Measurements from ENCODE around the gene CDHR5.

Gene CDHR5

DNA sequence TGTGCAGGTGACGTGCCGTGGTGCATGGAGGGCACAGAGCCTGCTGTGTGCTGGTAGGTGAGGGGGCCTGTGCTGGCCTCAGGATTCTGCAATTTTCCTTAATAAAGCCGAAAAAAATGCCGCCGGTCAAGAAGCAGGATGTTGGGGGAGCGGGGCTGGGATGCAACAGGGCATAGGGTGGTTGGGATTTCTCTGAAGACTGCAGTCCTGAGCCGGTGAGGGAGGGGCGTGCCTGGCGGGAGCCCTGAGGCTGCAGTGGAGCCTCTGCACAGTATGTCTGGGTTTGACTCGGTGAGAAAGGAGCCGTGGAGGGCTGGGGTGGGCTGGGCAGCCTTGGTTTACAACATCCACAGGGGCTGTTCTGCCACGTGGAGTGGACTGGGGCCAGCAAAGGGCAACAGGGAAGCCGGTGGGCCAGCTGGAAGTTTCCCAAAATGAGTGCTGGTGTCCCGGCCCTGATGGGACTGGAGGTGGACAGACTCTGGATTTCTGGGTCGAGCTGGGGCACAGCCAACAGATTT, 1.3 kb downstream of the CDHR5 start:
- no peak for DNase-seq (ENCODE audit: low read depth, low spot score)

DNA sequence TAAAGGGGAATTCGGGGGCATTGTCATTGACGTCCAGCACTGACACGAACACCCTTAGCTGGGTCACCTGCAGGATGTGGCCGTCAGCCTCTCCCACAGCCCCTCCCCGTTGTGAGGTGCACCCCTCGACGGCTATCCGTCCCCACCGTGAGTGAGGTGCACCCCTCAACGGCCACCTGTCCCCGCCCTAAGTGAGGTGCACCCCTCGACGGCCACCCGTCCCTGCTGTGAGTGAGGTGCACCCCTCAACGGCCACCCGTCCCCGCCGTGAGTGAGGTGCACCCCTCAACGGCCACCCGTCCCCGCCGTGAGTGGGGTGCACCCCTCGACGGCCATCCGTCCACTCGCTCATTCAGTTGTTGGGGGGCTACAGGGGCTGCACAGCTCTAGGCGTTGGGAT, 2.9 kb downstream of the CDHR5 start:
- no peak for DNase-seq (ENCODE audit: low read depth, low spot score)

DNA sequence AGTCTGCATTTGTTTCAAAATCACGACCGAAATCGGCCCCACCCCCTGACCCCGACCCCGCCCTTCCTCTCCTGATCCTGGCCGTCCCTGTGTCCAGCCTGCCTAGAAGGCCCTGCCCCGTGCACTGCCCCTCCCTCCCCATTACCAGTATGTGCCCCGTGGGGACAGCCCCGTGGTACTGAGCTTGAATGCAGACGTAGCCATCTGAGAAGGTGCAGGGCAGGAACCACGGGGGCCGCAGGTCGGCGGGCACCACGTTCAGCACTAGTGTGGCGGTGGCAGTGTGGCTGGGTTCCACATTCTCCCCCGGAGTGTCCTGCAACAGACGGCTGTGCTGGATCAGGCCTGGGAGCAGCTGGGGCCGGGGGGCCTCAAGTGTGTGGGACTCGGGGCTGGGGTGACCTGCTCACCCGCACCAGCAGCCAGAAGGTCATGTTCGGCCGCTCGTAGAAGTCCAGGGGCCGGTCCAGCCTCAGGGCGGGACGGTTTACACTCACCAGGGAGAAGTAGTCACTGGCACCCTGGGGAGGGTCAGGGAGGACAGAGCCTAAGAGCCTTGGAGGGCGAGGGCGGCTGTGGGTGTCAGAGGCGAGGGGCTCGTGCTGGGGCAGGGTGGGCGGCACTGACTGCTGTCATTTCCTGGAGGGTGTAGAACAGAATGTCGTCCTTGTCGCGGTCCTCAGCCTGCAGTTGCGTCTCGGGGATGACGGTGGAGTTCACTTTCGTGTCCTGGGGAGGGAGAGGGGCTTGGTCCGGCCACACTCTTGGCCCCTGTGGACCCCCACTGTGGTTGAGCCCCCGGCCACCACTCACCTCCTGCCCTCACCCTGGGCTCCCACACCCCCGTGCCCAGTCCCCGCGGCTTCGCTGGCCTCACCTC, 3.6 kb downstream of the CDHR5 start:
- DNase-seq (ENCODE audit: low read depth, low spot score) = no peak

DNA sequence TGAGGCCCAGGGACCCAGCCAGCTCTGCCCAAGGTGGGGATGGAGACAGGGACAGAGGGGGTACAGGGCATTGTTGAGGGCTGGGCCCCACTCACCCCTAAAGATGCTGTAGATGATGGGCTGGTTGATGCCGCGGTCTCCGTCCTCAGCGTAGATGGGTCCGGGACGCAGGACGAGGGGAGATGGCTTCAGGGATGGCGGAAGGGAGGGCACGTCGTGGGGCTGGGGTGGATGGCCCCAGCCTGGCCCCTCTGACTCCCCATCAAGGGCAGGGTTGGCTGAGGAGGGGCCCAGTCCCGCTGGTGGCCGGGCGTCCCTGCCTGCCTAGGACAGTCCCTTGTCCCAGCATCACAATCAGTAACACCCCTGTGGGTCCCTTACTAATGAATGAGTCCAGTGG, 4.6 kb downstream of the CDHR5 start:
- no peak for DNase-seq (ENCODE audit: low read depth, low spot score)

DNA sequence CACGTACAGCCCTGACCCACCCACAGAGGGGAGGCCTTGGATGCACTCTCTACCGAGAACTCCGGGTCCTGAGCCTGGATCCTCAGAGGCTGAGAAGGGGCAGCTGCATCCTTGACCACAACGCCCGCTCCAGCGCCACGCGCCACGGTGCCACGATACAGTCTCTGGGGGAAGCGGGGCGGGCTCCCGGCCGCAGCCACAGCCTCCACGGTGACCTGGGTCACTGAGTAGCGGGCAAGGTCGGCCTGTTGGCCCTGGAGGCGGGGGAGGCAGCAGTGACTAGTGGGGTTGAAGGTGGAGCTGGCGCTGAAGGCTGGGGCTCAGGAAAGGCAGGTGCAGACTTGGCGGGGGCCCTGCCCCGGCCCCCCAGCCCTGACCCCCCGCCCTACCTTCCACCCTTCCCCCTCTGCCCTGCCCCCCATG, 5.1 kb downstream of the CDHR5 start:
- DNase-seq (ENCODE audit: low read depth, low spot score) = no peak

DNA sequence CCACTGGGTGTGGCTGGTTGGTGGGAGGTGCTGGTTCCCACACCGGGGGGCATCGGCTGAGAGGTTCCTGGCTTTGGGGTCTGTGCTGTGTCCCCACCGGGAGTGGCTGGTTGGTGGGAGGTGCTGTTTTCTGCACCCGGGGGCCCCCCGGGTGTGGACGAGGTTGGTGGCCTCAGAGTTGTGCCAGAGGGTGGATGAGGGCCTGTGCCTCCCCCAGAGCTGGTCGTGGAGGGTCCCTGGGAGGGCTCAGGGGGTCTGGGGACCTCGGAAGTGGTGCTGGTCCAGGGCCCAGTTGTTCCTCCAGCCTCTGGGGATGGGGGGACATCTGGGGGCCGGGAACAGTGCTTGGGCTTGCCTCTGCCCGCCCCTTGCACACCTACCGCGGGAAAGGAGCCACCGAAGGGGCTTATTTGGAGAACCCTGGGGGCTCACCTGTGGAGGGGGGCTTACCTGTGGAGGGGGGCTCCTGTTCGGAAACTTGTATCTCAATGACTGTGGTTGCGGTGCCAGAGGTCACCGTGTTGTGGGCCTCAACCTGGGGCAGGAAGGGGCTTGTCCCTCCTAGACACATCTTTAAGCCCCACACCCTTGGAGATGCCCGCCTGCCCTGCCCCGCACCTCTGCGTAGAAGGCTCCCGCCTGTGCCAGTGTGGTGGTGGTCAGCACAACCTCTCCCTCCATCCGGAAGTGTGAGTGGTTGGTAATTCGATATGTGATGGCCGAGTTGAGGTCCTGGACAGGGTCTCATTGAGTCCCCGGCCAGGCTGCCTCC, 5.7 kb downstream of the CDHR5 start:
- DNase-seq (ENCODE audit: low read depth, low spot score) = no peak

DNA sequence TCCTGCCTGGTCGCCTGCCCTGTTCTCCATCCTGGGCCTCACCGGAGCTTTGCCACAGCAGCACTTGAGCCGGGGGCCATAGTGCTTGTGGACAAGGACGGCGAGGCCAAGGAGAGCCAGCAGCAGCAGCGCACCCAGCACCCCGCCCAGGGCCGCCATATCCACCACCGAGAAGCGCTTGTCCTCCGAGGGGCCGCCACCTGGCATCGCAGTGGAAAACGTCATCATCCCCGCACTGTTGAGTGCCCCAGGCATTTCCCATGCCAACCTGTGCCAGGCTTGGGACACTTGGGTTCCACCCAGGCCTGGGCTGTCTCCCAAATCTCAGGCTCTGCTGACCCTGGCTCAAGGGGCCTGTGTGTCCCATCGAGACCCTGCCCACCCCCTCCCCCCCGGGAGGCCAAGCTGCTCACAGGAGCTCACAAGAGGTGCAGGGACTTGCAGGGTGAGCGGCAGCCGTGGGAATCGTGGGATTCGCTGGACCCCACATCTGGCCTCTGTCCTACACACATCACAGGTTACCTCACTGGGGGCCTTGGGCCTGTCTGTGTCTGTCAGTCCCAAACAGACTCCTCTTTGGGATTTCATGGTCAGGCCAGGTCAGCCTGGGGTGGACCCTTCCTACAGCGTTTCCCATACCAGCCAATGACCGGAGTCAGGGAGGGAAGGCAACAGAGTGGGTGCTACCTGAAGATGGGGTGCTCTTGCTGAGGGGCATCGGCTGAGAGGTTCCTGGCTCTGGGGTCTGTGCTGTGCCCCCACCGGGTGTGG, 6.7 kb downstream of the CDHR5 start:
- DNase-seq (ENCODE audit: low read depth, low spot score) = no peak

DNA sequence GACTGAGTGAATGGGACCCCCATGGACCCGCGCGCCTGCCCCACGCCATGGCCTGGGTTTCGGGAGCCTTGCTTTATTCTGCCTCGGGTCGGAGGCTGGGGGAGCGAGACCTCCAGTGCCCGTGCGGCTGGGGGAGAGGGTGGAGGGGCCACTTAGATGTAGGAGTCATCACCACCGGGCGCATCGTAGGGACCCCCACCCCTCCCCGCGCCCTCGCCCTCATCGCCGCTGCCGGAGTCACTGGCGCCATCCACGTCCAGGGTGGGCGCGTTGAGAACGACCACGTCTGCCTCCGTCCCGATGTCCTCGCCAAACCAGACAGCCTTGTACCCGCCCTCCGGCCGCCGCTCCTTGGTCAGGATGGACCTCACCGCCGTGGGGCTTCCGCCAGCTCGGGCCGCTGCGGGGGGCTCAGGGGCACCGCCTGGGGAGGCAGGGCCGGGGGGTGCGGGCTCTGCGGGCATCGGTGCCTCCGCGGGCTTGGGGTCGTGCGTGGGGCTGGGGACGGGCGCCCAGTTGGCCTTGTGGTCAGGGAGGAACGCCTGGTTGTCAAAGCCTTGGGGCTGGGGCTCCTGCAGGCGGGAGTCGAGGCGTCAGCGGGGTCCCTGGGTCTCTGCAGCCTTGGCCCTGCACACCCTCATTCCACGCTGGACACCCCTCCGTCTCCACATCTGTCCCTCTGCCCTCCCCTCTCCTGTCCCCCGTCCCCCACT, 7.4 kb downstream of the CDHR5 start:
- no peak for DNase-seq (ENCODE audit: low read depth, low spot score)

DNA sequence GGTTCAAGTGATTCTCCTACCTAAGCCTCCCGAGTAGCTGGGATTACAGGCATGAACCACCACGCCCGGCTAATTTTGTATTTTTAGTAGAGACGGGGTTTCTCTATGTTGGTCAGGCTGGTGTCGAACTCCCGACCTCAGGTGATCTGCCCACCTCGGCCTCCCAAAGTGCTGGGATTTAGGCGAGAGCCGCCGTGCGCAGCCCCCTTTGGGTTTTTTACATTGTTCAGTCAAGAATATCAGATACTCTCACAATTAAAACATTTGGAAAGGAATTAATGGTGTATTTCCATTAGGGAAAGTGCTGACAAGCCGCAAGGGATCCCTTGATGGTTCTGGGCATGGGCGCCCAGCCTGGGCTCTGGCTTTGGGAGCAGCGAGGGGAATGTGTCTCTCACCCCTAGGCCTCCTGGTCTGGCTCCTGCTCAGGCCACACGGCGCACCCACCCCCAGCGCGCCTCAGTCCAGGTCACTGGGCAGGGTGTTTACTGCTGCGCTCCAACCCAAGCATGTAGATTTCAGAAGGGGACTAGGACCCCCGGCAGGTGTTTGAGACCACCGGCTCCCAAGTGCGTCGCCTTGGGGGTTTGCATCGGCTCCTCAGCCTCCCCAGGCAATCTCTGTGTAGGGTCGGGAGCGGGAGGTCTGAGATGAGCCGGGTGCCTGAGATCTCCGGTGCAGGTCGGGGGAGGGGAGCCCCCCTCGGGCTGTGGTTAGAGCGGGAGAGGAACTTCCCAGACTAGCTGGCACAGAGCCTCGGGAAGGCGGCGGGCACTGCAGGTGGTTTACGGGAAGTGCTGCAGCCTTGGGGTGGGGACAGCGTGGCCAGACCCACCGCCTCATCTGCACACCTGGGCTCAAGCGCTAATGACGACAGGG, 8.2 kb downstream of the CDHR5 start:
- no peak for DNase-seq (ENCODE audit: low read depth, low spot score)

DNA sequence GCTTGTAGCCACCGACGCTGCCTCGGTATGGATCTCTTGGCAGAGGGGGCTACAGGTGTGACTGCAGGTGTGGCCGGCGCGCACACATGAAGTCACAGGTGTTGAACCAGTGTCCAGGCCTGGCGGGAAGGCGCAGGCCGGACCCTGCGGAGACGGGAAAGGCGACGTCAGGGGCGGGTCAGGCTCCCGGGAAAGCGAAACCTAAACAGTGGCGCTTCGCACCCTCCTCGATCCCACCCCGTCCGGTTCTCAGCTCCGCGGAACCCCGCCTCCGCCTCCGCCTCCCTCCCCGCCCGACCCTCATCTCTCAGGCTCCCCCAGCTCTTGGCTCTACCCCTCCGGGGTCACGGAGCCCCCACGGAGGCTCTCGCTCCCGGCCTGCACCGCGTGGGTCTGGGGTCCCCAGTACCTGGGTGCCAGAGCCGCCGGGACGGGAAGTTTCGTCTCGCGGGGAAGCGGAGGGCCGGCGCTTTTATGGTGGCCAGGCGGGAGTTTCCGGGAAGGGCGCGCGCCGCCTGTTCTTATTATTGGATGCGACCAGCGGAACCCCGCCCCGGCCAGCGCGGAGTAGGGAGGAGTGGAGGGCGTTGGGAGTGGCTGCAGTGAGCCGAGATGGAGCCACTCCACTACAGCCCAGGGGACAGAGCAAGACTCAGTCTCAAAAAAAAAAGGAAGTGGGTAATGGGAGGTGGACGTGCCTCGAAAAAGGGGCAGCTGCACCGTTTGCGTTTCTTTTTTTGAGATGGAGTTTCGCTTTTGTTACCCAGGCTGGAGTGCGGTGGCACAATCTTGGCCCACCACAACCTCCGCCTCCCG, 9.0 kb downstream of the CDHR5 start, which contains the start of gene IRF7:
IRF7 (minus strand) TSS at position 447 of the 816 bp plus-strand sequence. CDS start 586 bp downstream, outside the sequence.
- peak; percentile 41 for DNase-seq (ENCODE audit: low read depth, low spot score)

DNA sequence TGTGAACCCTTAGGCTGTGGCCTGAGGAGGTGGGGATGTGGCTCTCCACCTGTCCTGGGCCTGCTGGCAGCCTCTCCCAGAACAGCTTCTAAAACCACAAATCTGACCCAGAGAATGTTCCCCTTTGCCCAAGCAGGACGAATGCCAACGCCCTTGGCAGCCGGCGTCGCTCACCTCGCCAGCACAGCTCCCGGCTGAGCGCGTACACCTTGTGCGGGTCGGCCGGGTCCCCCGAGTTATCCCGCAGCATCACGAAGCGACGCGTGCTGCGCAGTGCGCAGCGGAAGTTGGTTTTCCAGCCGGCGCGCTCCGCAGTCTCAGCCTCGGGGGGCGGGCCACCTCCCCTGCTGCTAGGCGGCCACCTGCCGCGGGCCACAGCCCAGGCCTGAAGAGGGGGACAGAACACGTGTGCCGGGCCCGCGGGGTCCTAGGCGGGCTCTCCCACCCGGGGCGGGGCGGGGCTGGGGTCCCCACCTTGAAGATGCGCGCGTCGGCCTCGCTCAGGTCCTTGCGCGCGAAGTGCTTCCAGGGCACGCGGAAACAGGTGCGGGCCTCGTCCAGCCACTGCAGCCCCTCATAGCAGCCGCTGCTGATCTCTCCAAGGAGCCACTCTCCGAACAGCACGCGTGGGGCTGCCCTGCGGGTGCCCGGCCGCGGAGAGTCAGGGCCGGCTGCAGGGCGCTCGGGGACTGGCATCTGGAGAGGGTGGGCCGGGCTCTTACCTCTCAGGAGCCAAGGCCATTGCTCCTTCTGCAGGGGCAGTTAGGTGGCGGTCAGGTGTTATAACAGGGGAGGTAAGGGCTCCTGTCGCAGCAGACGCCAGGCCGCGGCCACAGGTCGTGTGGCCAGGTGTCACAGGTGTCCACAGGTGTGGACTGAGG, 9.9 kb downstream of the CDHR5 start:
- DNase-seq (ENCODE audit: low read depth, low spot score) = no peak

DNA sequence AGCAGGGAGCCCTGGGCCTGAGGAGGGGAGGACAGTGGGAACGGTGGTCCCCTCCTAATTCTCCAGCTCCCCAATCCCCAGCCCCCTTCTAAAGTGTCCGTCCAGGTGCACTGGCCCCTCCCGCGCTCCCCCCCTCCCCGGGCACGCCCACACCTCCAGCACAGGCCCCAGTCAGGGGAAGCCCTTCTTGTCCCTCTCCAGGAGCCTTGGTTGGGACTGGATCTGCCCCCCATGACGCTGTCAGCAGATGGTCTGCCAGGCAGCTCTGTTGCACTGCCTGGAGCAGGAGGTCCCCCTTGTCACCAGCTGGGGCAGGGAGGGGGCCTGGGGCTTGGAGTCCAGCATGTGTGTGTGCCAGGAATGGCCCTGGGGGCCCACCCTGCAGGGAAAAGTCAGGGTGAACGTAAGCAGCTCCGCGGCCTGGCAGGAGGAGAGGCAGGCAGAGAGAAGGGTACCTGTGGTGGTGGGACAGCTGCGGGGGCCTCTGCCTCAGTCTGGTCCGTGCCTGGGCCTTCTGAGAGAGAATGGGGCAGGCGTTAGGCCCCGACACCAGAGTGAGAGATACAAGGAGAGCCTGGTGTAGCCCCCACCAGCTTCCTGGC, 10.6 kb downstream of the CDHR5 start:
- DNase-seq (ENCODE audit: low read depth, low spot score) = no peak

DNA sequence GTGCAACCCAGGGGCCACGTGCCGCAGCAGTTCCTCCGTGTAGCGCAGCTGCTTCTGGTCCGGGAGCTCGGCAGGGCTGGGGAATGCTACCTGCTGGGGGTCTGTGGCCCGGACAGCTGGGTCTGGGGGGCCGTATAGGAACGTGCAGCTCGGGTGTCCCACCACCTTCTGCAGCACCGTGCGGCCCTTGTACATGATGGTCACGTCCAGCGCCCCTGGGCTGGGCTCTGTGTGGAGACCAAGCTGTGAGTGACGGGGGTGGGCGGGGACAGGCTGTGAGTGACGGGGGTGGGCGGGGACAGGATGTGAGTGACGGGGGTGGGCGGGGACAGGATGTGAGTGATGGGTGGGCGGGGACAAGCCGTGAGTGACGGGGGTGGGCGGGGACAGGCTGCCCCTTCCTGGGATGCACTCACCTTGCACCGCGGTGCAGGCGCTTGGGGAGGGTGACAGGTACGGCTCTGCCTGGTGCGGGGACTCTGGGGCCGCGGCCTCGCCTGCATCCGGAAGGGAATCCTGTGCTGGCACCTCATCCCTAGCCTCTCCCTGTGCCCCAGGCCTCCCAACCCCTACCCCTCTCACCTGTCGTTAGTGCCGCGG, 11.3 kb downstream of the CDHR5 start:
- peak; percentile 65 for DNase-seq (ENCODE audit: low read depth, low spot score)

DNA sequence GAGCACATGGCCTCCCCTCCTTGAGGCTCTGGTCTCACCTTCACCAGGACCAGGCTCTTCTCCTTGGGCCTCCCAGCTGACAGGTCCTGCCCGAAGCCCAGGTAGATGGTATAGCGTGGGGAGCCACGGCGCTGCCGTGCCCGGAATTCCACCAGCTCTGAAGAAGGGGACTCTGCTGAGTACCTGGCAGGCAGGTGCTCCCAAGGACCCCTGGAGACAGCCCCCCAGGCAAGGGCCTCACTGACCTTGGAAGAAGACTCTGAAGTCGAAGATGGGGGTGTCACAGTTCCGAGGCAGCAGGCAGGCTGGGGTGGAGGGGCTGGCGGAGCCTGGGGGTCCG, 11.8 kb downstream of the CDHR5 start:
- DNase-seq (ENCODE audit: low read depth, low spot score) = no peak

DNA sequence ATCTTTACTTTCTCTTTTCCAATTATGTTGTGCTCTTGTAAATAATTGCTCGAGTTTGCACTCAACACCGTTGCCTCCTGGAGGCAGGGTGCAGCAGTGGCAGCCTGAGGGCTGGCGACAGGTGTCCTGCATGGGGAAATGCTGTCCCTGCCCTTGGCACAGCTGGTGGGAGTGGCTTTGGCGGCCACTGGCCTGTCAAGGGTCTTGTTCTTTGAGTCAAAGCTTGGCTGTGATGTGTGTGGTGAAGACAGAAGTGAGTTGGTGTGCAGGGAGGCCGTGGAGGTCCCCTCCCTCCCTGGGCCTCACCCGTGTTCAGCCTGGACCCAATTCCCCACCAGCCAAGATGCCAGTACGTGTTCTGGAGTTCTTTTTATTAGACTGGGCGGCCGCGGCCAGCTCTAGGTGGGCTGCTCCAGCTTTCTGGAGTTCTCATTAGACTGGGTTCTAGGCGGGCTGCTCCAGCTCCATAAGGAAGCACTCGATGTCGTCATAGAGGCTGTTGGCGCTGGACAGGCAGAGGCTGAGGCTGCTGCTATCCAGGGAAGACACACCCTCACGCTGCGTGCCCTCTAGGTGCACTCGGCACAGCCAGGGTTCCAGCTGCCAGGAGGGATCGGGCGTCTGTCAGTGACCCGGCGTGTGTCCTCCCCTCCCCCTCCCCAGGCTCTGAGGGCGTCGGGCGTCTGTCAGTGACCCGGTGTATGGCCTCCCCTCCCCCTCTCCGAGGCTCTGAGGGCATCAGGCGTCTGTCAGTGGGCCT, 12.4 kb downstream of the CDHR5 start:
- DNase-seq (ENCODE audit: low read depth, low spot score) = no peak
